ENCODE measurements around the gene RSF1.
"Not testable (repeated sequence)": the region's sequence is repeated elsewhere in the genome, so short reads cannot be mapped to it uniquely, and the experiment has no call there.

The RSF1 gene, protein sequence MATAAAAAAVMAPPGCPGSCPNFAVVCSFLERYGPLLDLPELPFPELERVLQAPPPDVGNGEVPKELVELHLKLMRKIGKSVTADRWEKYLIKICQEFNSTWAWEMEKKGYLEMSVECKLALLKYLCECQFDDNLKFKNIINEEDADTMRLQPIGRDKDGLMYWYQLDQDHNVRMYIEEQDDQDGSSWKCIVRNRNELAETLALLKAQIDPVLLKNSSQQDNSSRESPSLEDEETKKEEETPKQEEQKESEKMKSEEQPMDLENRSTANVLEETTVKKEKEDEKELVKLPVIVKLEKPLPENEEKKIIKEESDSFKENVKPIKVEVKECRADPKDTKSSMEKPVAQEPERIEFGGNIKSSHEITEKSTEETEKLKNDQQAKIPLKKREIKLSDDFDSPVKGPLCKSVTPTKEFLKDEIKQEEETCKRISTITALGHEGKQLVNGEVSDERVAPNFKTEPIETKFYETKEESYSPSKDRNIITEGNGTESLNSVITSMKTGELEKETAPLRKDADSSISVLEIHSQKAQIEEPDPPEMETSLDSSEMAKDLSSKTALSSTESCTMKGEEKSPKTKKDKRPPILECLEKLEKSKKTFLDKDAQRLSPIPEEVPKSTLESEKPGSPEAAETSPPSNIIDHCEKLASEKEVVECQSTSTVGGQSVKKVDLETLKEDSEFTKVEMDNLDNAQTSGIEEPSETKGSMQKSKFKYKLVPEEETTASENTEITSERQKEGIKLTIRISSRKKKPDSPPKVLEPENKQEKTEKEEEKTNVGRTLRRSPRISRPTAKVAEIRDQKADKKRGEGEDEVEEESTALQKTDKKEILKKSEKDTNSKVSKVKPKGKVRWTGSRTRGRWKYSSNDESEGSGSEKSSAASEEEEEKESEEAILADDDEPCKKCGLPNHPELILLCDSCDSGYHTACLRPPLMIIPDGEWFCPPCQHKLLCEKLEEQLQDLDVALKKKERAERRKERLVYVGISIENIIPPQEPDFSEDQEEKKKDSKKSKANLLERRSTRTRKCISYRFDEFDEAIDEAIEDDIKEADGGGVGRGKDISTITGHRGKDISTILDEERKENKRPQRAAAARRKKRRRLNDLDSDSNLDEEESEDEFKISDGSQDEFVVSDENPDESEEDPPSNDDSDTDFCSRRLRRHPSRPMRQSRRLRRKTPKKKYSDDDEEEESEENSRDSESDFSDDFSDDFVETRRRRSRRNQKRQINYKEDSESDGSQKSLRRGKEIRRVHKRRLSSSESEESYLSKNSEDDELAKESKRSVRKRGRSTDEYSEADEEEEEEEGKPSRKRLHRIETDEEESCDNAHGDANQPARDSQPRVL (N-terminal part only)

GRCh38 chr11:77820565-77821348, at the start of gene RSF1, which contains the start of gene AAMDC:
Gene RSF1 (minus strand): TSS chr11:77820722. CDS start chr11:77820714, 8 bp downstream.
Gene AAMDC (plus strand): TSS chr11:77821144. CDS start chr11:77842497, 21,353 bp downstream.
- DNase-seq (ENCODE audit: insufficient read length, low spot score) (peak; percentile 98), FAIRE-seq (peak; percentile 92)

DNA sequence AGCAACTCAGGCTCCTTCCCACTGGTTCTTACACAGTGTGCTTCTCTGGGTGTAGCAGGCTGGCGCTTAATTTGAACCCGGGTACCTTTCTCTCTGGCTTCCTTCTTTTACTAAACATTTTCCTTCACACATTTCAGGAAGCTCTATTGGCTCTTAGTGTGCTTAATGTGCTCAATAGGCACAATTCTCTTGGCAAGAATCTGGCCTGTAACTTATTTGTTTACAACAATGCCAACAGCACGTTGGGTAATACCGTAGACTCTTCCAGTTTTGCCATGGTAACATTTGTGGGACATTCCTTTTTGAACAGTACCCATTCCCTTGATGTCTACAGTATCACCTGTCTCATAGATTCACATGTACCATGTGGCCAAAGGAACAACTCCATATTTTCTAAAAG, 48.2 kb upstream of the RSF1 start:
- FAIRE-seq (no peak), DNase-seq (ENCODE audit: insufficient read length, low spot score) (no peak)

DNA sequence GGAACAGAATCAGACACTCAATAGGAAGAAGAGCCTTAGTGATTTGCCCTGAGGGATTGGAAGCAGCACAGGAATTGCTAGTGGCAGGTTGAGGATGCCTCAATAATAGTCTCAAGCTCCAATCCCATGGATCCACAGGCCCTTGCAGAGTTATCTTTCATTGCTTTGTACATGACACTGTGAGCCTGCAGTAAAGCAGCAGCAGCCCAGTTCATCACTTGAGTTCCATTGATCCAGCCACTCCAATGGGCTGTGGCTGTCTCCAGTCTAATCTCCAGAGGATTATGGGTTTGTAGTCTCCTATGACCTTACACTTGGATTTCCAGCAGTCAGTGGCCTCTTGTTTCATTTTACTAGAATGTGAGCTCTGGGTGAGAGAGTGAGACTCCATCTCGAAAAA, 45.8 kb upstream of the RSF1 start:
- DNase-seq (ENCODE audit: insufficient read length, low spot score) (no peak), FAIRE-seq (no peak)

DNA sequence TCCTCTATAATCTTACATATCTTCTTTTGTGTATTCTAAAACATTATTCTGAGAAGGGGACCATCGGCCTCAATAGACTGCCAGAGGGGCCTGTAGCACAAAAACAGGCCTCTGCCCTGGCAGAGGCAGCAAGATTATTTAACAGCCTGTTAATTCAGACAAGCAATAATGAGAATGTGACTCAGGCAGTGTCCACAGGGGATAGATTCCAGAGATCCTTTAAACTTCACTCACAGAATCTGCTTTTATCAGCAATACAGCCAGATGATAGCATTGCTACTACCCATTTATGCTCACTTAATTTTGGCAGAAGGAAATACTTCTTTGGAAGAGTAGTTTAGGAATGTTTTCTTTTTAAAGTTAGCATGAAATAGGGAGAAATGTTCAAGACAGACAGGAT, 45.3 kb upstream of the RSF1 start:
- FAIRE-seq (no peak), DNase-seq (ENCODE audit: insufficient read length, low spot score) (no peak)

DNA sequence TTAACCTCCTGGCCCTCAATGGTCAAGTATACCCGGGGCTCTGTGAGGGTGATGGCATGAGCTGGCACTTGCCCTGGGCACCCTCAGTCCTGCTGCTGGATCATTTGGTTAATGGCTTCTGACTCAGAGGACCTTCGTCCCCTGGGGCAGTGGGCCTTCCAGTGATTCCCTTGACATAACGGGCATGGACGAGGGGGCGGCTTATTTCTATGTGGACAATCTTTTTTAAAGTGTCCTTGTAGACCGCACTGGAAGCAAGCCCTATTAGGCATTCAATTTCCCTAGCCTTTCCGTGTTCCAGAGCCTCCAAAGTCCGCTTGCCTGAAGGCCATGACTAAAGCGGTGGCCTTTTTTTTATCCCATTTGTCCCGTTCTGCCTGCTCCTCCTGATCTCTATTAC, 40.9 kb upstream of the RSF1 start:
- DNase-seq (ENCODE audit: insufficient read length, low spot score); FAIRE-seq: not testable (repeated sequence)

GRCh38 chr11:77857906-77858457, 37.5 kb upstream of the RSF1 start:
- not testable (repeated sequence) for DNase-seq (ENCODE audit: insufficient read length, low spot score); FAIRE-seq

- FAIRE-seq: no peak
- DNase-seq (ENCODE audit: insufficient read length, low spot score): no peak
These were observed 34.3 kb upstream of the RSF1 start for GRCh38 chr11:77854838-77855237.

DNA sequence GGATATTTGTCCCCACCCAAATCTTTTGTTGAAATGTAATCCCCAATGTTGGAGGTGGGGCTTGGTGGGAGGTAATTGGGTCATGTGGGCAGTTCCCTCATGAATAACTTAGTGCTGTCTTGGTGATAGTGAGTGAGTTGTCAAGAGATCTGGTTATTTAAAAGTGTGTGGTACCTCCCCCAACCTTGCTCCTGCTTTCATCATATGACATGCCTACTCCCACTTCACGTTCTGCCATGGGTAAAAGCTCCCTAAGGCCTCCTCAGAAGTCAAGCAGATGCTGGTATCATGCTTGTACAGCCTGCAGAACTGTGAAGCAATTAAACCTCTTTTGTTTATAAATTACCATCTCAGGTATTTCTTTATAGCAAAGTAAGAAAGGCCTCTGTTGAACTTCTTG, 31.0 kb upstream of the RSF1 start:
- FAIRE-seq: no peak
- no peak for DNase-seq (ENCODE audit: insufficient read length, low spot score)

DNA sequence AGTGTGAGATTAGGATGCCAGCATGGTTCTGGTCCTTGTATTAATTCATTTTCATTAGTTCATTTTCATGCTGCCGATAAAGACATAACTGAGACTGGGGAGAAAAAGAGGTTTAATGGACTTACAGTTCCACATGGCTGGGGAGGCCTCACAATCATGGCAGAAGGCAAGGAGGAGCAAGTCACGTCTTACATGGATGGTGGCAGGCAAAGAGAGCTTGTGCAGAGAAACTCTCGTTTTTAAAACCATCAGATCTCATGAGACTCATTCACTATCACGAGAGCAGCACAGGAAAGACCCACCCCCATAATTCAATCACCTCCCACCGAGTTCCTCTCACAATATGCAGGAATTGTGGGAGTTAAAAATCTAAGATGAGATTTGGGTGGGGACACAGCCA, 23.2 kb upstream of the RSF1 start:
- DNase-seq (ENCODE audit: insufficient read length, low spot score); FAIRE-seq: not testable (repeated sequence)

DNA sequence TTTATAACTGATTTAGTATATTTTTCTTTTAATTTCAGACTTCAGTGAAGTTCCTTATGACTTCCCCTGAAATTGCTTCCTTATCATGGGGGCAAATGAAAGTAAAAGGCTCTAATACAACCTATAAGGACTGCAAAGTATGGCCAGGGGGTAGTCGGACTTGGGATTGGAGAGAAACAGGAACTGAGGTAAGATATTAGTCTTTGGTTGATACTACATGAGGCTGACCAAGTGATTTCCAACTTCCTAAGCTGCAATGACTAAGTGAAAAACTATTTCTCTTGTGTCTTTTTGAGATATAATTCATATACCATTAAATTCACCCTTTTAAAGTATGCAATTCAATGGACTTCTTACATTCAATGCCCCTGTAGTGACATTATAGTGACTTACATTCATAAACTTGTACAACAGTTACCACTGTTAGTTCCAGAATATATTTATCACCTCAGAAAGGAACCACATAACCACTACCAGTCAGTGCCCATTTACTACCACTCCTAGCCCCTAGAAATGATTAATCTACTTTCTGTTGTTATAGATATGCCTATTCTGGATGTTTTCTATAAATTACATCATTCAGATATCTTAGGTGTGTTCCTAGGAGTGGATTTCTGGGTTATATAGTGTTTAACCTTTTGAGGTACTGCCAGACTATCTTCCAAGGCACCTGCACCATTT, 22.1 kb upstream of the RSF1 start:
- no peak for DNase-seq (ENCODE audit: insufficient read length, low spot score)
- FAIRE-seq: no peak

DNA sequence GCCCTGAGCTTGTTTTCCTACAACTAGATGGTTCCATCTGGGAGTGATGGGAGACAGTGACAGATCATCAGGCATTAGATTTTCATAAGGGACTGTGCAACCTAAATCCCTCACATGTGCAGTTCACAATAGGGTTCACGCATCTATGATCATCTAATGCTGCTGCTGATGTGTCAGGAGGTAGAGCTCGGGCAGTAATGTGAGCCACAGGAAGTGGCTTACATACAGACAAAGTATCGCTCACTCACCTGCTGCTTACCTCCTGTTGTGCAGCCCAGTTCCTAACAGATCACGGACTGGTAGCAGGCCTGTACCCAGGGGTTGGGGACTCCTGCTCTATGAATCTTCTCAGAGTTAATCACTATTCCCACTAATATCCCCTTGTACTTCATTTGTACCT, 12.8 kb upstream of the RSF1 start:
- no peak for DNase-seq (ENCODE audit: insufficient read length, low spot score)
- no peak for FAIRE-seq

DNA sequence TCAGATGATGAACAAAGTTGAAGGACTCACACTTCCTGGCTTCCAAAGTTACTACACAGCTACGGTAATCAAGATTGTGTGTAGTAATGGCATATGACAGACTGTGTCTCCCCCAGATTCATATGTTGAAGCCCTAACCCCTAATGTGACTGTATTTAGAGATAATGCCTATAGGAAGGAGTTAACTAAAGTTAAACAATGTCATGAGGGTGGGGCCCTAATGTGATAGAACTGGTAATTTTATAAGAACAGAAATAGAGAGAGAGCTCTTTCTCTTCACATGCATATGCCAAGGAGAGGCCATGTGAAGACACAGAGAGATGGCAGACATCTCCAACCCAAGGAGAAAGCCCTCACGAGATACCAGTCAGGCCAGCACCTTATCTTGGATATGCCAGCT, 8.4 kb upstream of the RSF1 start:
- DNase-seq (ENCODE audit: insufficient read length, low spot score) (no peak), FAIRE-seq (no peak)

- no peak for FAIRE-seq
- peak; percentile 31 for DNase-seq (ENCODE audit: insufficient read length, low spot score)
These were observed 3.3 kb upstream of the RSF1 start for GRCh38 chr11:77823775-77824174.

DNA sequence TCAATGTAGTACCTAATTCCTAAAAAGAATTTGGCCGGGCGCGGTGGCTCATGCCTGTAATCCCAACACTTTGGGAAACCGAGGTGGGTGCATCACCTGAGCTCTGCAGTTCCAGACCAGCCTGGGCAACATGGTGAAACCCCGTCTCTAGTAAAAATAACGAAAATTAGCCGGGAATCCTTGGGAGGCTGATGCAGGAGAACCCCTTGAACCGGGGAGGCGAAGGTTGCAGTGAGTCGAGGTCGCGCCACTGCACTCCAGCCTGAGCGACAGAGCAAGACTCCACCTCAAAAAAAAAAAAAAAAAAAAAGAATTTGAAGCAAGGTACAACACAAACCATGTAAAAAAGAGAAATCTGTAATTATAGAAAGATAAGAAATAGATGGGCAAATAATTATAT, 1.6 kb upstream of the RSF1 start:
- not testable (repeated sequence) for DNase-seq (ENCODE audit: insufficient read length, low spot score); FAIRE-seq

GRCh38 chr11:77821349-77821851, 878 bp upstream of the RSF1 start:
- FAIRE-seq: no peak
- peak; percentile 38 for DNase-seq (ENCODE audit: insufficient read length, low spot score)

DNA sequence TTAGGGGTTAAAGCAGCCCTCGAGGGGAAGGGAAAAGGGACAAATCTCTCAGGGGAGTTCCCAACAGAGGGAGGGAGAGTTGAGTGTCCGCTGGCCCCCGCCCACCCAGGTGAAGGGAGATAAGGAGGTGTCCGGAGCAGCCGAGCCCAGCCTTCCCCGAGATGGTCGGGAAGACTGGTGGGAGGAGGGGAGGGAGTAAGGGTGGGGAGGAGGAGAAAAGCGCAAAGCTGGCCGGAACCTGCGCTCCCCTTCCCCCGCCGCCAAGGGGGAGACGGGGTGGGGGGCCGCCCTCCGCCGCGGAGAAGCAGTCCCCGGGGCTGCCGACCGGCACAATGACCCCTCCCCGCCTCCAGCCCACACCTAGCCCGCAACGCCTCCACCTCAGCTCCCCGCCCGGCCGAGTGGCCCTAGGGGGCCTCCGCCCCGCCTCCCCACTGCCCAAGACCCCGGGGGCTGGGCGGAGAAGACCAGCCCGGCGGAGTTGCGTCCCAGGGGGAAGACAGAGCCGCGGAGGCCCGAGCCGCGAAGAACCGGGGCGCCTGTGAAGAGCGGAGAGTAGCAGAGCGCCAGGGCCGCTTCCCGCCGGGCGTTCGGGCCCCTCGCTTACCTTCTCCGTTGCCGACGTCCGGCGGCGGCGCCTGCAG, 479 bp downstream of the RSF1 start:
- DNase-seq (ENCODE audit: insufficient read length, low spot score): peak; percentile 43
- no peak for FAIRE-seq

GRCh38 chr11:77819411-77819920, 1.1 kb downstream of the RSF1 start:
- FAIRE-seq (peak; percentile 76), DNase-seq (ENCODE audit: insufficient read length, low spot score) (peak; percentile 87)

DNA sequence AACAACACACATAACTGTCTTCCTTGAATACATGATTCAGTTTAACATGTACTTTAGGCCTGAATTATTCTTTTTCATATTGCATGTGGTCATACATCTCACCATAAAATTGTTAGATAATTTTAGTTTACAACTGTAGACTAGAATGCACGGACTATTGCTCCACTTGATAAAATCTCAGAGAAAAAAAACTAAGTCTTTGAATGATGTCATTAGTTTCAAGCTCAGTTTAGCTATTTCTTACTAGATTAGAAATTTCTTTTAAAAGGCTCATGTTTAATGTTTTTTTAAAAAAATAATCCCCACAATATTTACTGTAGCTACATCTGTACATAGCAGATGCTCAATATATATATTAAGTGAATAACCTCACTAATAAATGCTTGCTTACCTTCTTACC, 5.1 kb downstream of the RSF1 start:
- no peak for FAIRE-seq
- DNase-seq (ENCODE audit: insufficient read length, low spot score): no peak

All from HTR-8/SVneo (cell line).